Adipose tissue (tissue), 3 donors: ENCODE measurements around the gene PPA1. TPM values are rescaled to one million over a fixed set of nuclear protein-coding genes. Genes with fewer than 3 reads are reported as not detected.
"Not testable (repeated sequence)": the region's sequence is repeated elsewhere in the genome, so short reads cannot be mapped to it uniquely, and the experiment has no call there.

ENCODE experiments used
- H3K27ac ChIP-seq: one replicate; pipeline ENCODE4 v1.5.1; 2013; ENCODE audit warnings: low read depth, low read length
- WGBS, 3 donors: extraction: QIAGEN DNeasy Blood & Tissue Kit; methylation state at CpG; one replicate each; pipeline ENCODE4 v1.1.7; 2013; 5-methylcytosine and 5-hydroxymethylcytosine counted together
- polyA plus RNA-seq, 3 donors: library from polyadenylated mRNA; stranded (reverse); fragments of 200-250 nt; gene quantifications; one replicate each; pipeline ENCODE4 v1.2.3, GENCODE V29; 2013
- donor health status: healthy with polysubstance abuse.
- donor health status: Bipolar disorder and iron deficiency.
- donor health status: healthy.

PPA1 gene
- polyA plus RNA-seq, 3 donors = 161 to 202 (median 199) TPM

DNA sequence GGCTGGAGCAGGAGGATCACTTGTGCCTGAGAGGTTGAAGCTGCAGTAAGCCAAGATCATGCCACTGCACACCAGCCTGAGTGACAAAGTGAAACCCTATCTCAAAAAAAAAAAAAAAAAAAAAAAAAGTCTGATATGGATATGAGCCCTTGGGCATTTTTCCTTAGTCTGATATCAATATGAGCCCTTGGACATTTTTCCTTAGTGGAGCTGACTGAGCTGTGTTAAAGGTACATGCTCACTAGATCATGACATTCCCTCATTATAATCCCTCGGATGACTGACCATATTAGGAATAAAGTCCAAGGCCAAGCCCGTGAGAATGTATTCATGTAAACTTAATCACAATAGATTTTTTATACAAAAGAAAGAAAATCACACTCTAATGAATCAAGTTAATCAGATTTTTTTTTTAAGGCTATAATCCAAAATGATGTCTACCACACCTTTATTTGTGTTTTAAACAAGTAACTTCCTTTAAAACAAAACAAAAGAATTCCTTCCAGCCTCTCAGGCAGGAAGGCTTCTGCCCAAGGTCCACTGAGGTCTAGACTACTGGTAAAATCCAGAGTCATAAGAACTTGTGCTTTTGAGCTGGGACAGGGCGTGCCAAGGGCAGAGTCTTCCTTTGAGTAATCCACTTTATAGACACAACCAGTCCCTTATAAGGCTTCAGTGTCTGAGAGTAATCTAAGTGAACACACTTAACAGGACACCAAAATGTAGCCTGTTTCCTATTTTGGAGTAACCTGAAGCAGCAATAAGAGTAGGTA lies 5.5 kb downstream of the PPA1 start:
- WGBS, 3 donors = 41 to 76% (median 75%) methylated on average over 3 of the region's 3 CpGs

DNA sequence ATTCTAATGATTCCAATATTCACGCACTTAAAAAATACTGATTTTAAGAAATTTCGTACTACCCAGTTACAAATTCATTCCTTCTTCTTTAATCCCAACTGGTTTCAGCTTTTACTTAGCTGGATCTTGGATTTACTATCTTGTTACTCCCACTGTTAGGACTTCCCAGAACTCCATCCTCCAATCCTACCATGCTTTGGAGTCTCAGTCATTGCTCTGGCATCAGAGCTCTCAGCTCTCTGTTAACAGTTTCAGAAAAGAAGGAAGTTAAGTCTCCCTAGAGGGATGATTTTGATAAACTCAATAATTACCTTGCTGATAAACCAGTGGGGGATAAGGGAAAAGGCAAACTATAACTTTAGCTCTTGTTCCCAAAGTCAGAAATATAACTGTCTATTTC lies 9.5 kb downstream of the PPA1 start:
- 82 to 93% (median 90%) methylated on average over 2 of the region's 2 CpGs for WGBS, 3 donors
- no peak overlapping the region for H3K27ac ChIP-seq

More for the DNA sequence above, 5.5 kb downstream of the PPA1 start:
- no peak overlapping the region for H3K27ac ChIP-seq

DNA sequence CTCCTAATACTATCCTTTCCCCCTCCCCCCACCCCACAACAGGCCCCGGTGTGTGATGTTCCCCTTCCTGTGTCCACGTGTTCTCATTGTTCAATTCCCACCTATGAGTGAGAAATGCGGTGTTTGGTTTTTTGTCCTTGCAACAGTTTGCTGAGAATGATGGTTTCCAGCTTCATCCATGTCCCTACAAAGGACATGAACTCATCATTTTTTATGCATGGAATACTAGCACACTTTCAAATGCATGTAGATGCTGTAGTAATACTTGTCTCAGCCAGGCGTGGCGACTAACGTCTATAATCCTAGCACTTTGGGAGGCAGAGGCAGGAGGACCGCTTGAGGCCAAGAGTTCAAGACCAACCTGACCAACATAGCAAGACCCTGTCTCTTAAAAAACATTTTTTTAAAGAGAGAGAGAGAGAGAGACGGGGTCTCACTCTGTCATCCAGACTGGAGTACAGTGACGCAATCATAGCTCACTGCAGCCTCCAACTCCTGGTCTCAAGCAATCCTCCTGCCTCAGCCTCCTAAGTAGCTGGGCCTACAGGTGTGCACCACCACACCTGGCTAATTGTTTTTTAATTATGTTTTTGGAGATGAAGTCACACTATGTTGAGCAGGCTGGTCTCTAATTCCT lies 10.3 kb downstream of the PPA1 start:
- H3K27ac ChIP-seq = not testable (repeated sequence)
- WGBS, 3 donors = 74 to 82% (median 77%) methylated on average over 9 of the region's 9 CpGs

DNA sequence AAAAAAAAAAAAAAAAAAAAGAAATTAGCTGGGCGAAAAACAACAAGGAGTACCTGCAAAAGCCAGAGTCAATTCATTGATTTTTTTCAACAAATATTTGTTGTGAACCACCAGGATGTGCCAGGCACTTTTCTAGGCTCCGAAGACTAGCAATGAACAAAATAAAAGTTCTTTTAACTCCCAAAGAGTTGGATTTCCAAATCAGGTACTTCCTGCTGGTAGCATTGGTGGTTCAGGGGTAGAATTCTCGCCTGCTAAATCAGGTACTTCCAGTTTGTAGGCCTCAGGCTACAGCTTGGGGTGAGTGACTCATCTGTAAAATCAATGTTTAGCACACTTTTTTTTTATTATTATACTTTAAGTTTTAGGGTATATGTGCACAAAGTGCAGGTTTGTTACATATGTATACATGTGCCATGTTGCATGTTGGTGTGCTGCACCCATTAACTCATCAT lies 10.9 kb downstream of the PPA1 start:
- 51 to 86% (median 85%) methylated on average over 3 of the region's 3 CpGs for WGBS, 3 donors
- no peak overlapping the region for H3K27ac ChIP-seq

DNA sequence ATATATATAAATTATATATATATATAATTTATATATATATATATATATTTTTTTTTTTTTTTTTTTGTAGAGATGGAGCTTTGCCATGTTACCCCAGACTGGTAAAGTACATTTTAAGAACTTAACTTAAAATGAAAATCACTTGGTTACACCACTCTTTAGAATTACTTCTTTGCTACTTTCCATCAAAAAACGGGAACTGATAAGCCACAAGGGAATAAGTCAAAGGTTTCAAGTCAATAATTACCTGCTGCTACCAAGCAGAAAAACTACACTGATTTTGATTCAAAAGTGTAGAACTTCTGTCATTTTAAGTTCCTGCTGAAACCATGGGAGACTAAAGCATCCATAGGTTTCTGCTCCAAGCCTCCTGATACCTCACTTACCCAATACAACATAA lies 12.2 kb downstream of the PPA1 start:
- 10 to 23% (median 20%) methylated on average over 1 of the region's 1 CpG for WGBS, 3 donors
- H3K27ac ChIP-seq = no peak overlapping the region

DNA sequence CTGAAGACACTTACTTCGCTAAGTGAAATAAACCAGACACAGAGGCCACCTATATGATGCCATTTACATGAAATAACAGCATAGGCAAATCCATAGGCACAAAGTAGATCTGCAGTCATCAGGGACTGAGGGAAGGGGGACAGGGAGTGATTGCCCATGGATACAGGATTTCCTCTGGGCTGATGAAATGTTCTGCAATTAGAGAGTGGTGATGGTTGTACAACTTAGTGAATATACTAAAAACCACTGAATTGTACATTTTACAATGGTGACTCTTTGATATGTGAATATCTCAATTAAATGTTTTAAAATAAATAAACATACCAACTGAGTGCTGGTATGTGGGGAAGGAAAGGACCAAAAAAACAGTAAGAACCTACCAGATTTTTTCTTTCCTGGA lies 20.4 kb downstream of the PPA1 start:
- 91 to 98% (median 95%) methylated on average over 1 of the region's 1 CpG for WGBS, 3 donors
- no peak overlapping the region for H3K27ac ChIP-seq

DNA sequence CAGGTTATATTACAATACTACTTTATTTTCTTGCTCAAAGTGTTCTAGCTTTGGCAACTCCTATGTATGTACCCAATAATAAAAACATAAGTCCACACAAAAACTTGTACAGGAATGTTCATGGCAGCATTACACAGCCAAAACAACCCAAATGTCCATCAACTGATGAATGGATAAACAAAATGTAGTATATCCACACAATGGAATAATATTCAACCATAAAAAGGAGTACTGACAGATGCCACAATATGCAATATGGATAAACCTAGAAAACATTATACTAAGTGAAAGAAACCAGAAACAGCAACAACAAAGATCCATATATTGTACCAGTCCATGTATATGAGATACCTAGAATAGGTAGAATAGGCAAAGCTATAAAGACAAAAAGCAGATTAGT lies 21.0 kb downstream of the PPA1 start:
- H3K27ac ChIP-seq = no peak overlapping the region

DNA sequence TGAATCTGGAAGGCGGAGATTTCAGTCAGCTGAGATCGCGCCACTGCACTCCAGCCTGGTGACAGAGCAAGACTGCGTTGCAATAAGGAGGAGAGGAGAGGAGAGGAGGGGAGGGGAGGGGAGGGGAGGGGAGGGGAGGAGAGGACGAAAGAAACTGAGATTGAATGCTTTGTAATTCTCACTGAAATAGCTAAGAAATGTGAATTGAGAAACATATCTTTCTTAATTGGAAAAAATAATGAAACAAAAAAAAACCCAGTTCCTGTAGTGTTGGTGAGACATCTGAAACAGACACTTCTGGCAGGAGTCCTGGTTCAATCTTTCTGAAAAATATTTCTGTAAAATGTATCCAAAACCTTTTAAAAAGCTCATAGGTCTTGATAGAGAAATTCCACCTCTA lies 26.5 kb downstream of the PPA1 start:
- WGBS, 3 donors = 79 to 96% (median 92%) methylated on average over 3 to 5 of the region's 5 CpGs
- H3K27ac ChIP-seq = no peak overlapping the region

DNA sequence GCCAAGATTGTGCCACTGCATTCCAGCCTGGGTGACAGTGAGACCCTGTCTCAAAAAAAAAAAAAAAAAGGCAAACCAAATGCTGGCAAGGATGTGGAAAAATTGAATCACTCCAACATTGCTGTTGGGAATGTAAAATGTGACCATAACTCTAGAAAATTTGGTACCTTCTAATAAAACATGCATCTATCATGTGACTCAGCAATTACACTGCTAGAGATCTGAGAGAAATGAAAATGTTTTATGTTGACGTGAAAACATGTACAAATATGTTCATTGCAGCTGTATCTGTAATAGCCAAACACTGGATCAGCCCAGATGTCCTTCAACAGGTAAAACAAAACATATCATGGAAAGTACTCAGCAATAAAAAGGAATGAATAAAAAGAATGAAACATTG lies 32.1 kb downstream of the PPA1 start:
- no peak overlapping the region for H3K27ac ChIP-seq
- WGBS, 3 donors = 82 to 98% (median 95%) methylated on average over 1 of the region's 1 CpG

DNA sequence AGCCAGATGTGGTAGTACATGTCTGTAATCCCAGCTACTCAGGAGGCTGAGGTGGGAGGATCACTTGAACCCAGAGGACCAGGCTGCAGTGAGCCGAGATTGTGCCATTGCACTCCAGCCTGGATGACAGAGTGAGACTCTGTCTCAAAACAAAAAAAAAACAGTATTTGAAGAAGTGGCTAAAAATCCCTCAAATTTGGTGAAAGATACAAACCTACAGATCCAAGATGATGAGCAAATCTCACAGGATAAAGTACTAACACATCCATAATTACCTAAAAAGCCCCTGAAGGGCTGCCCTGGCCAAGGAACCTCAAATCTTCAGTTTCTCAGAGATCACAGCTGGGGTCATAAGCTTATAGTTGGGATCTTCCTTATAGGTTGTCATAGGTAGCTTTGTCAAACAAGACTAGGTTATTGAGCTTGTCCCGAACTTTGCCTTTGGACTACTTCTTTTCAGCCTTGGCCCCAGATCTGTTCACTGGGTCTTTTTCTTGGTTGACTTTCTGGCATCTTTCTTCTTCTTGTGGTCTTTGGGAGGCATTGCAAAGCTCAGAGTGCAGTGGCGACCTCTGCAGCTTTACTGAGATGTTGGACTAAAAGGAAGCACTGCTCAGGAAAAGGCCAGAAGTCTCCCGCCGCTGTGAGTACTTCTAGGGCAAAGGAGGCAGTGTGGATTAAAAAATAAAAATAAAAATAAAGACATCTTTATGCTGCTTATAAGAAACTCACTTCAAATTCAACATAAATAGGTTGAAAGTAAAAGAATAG lies 34.3 kb downstream of the PPA1 start:
- 95 to 97% (median 97%) methylated on average over 5 of the region's 5 CpGs for WGBS, 3 donors
- H3K27ac ChIP-seq = no peak overlapping the region

DNA sequence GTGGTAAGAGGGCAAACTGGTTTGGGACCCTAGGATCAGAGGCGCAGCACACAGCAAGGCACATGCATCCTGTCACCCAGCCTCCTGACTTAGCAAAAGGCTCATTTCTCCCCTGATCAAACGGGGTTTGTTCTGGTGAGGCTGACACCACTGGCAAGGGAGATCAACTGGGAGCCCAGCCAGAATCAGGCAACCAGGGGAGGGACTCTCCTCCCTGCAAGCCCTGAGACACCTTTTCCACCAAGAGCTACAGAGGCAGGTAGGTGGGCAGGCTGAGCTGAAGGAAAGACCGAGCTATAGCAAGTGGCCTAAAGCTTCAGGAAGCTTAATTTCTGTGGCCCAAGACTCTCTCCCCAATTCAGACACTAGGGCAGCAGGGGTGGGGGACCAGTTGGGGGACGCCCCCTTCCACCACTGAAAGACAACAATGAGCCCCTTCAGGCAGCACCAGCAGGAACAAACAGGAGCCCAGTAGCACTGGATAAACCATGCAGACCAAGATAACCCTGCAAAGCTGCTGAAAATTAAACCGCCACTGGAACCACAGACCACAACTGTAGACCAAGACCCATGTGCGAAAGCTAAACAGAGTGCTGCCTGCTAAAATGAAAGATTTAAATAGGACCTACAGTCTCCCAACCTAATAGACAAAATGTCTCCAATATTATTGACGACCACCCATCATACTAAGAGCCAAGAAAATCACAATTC lies 35.8 kb downstream of the PPA1 start:
- no peak overlapping the region for H3K27ac ChIP-seq
- WGBS, 3 donors = 60 to 85% (median 69%) methylated on average over 7 of the region's 7 CpGs

DNA sequence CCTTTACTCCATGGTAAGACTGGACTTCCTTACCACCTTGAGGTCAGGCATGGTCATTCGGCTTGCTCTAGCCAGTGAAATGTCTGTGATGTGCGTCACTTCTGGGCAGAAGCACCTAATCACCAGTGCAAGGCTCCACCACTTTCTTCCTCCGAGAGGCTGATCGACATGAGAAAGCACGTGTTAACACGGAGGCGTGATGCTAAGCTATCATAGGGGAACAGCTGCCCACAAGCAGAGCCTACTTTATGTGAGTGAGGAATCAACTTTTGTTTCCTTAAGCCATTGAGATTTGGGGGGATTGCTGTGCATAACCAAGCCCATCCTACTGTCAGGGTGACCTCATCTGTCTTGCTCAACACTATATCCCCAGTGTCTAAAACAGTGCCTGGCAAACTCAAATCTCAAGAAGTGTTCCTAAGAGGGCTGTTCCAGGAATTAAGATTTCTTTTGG lies 39.8 kb downstream of the PPA1 start:
- H3K27ac ChIP-seq = no peak overlapping the region

DNA sequence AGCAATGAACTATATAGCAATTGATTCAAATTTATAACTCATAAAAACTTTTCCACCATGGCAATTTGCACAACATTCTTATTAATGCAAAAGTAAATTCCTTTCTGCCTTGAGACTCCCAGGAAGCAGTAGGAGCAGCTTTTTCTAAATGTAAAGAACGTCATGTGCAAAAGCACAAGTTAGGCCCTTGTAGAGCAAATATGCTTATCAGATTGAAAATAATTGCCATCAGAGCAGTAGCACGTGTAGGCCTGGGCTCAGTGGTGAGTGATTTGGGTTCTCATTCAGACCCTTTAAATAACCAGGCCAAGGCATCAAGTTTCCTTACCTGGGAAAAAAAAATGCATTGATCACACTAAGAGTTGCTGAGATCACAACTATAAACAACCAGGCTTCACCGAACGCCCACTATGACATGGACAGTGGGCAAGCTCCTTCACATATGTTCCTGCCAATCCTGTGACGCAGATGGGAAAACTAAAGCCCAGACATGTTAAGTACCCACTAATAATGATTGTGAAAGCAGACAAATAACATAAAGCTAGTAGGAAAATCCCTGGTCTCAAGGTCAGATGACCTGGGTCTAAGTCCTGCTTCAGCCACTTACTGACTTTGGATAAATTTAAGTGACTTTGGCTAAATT lies 40.8 kb downstream of the PPA1 start:
- 67 to 70% (median 69%) methylated on average over 5 of the region's 5 CpGs for WGBS, 3 donors
- H3K27ac ChIP-seq = no peak overlapping the region

More for the DNA sequence above, 39.8 kb downstream of the PPA1 start:
- 67 to 95% (median 88%) methylated on average over 7 of the region's 7 CpGs for WGBS, 3 donors

DNA sequence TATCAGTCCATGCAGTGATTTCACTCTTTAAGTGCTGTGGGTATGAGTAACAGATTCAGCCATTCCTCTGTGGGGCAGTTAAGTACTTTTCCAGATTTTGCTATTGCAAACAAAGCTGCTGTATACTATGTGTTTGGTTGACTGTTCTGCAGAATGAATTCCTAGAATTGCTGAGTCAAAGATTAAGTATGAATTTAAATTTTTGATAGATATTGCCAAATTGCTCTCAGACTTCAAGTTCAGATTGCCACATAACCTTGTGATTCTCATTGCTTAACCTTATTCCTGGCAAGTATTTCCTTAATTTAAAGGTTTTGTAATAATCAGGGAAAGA lies 41.3 kb downstream of the PPA1 start:
- no peak overlapping the region for H3K27ac ChIP-seq

DNA sequence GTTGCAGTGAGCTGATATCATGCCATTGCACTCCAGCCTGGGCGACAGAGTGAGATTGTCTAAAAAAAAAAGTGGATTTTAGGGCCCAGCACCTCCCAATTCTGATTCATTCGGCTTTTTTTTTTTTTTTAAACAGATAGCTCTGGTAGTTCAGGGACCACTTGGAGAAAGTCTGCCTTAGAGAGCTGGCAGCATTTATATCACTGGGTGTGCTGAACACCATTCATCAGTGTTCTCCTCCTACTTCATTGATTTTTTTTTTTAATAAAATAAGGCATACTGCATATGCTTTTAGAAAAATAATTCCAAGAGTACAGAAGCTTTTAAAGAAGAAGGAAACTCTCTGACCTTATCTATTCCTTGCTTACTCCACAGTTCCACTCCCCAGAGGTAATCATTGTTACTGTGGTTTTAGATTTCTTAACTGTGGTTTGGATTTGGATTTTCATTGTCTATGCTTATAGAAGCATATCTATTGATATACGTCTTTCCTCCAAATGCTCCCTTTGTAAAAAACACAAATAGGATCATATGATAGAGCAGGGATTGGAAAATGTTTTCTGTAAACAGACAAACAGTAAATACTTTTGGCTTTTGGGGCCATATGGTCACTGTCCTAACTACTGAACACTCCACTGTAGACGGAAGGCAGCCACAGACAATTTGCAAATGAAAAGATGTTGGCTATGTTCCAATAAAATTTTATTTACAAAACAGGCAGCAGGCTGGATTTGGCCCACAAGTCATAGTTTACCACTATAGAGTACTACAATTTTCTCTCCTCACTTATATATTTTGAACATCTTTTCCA lies 41.9 kb downstream of the PPA1 start:
- WGBS, 3 donors = 34 to 62% (median 45%) methylated on average over 4 of the region's 4 CpGs
- H3K27ac ChIP-seq = no peak overlapping the region

DNA sequence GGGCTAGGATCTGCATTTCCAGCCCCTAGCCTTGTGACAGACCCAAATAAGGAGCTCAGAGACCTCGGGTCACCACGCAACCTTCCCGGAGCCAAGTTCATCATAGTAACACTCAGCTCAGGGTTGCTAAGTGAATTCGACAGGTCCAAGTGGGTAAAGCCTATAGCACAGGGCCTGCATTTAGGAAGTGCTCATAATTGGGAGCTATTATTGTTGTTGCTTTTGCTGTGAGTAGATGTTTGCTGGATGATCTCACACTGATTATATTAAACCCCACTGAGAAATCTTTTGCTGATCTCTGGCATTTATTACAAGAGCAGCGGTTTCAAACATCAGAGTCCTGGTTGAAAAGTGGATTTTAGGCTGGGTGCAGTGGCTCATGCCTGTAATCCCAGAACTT lies 42.6 kb downstream of the PPA1 start:
- 51 to 77% (median 74%) methylated on average over 5 of the region's 5 CpGs for WGBS, 3 donors
- H3K27ac ChIP-seq = no peak overlapping the region

DNA sequence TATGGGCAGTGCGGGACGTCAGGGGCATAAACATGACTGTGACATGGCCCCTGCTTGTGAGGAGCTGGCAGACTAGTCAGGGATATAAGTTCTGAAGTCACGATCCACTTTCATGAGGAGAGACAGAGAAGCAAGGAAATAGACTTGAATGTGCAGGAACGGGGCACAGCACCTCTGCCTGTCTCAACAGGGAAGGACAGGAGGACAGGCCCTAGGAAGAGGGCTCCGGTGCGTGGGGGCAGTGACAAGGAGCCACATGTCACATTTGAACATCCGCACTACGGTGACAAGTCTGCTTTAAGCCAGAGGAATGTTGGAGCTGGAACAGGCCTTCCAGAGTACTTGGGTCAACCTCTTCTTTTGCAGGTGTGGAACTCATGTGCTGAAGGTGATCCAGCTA lies 43.1 kb downstream of the PPA1 start:
- no peak overlapping the region for H3K27ac ChIP-seq
- 85 to 90% (median 87%) methylated on average over 8 of the region's 8 CpGs for WGBS, 3 donors

DNA sequence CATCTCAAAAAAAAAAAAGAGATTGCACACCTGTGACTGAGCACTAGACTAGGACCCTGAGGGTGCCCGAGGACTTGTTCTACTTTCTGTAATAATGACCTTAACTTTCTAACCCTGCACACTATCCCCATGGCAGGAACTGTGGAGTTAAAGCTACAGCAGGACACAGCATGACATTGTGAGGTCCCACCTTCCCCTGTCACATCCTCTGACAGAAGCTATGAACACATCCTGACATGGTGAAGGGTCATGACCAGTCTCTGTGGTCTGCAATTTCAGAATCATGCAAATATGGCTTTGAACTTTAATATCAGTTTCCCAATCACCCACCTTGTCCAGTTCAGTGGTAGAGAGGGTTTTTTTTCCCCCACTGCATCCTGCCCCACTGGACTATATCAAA lies 44.5 kb downstream of the PPA1 start:
- no peak overlapping the region for H3K27ac ChIP-seq
- 56 to 82% (median 81%) methylated on average over 1 of the region's 1 CpG for whole genome bisulfite sequencing, 3 donors
